RWPE2 (cell line): Measurements from ENCODE around the gene GSTK1.

Experiments used
- ATAC-seq: fragments of 200-7000 bp; cut with Tn5 transposase; 3 replicates; pipeline ENCODE4 v1.9.1; 2021; ENCODE audit warnings: low read depth
- DNase-seq: peaks from one replicate; pipeline ENCODE4 v3.0.0-alpha.2; 2020; ENCODE audit warnings: low spot score
- H3K27ac ChIP-seq: fragments of 450-650 bp; 2 replicates; pipeline ENCODE4 v1.5.1; 2017; ENCODE audit warnings: mild to moderate bottlenecking; ENCODE audit not compliant: poor library complexity, severe bottlenecking
- H3K27me3 ChIP-seq: fragments of 250-450 bp; sonication (Bioruptor Pico); 2 replicates; pipeline ENCODE4 v1.5.1; 2021; ENCODE audit warnings: mild to moderate bottlenecking, moderate library complexity; ENCODE audit not compliant: insufficient read depth, poor library complexity, severe bottlenecking
- H3K36me3 ChIP-seq: fragments of 250-450 bp; sonication (Bioruptor Pico); 2 replicates; pipeline ENCODE4 v1.5.1; 2020; ENCODE audit warnings: low read depth, mild to moderate bottlenecking, moderate library complexity
- H3K4me1 ChIP-seq: fragments of 250-450 bp; sonication (Bioruptor Pico); 2 replicates; pipeline ENCODE4 v1.5.1; 2021; ENCODE audit warnings: mild to moderate bottlenecking, moderate library complexity; ENCODE audit not compliant: insufficient read depth, poor library complexity, severe bottlenecking
- H3K4me3 ChIP-seq: fragments of 250-450 bp; sonication (Bioruptor Pico); 2 replicates; pipeline ENCODE4 v1.5.1; 2021; ENCODE audit warnings: mild to moderate bottlenecking, moderate library complexity; ENCODE audit not compliant: severe bottlenecking
- H3K9me3 ChIP-seq: fragments of 250-450 bp; sonication (Bioruptor Pico); 2 replicates; pipeline ENCODE4 v1.5.1; 2021; ENCODE audit warnings: mild to moderate bottlenecking, moderate library complexity; ENCODE audit not compliant: severe bottlenecking
- CTCF ChIP-seq: fragments of 450-650 bp; IDR thresholded peaks from one replicate; pipeline ENCODE4 v1.5.1; 2017; ENCODE audit warnings: mild to moderate bottlenecking, moderate library complexity; ENCODE audit not compliant: poor library complexity, severe bottlenecking

The GSTK1 gene

GRCh38 chr7:143256325-143256724 lies 6.9 kb upstream of the GSTK1 start:
- Histone ChIP-seq H3K4me3 (no peak overlapping the region), H3K27ac (no peak overlapping the region), H3K36me3 (no peaks in the 10 kb centered on the region), H3K4me1 (peaks cover 11% of the 10 kb centered on the region), H3K27me3 (no peaks in the 10 kb centered on the region), H3K9me3 (peaks cover 2% of the 10 kb centered on the region)
- DNase-seq = no peak
- ATAC-seq = no peak
- TF ChIP-seq CTCF = no peak

- no peaks in the 10 kb centered on the region for H3K36me3 ChIP-seq
- H3K27me3 ChIP-seq = no peaks in the 10 kb centered on the region
- no peak for TF ChIP-seq CTCF
- peaks cover 11% of the 10 kb centered on the region for H3K4me1 ChIP-seq
- ATAC-seq (no peak), DNase-seq (no peak)
- no peak overlapping the region for H3K4me3 ChIP-seq
- H3K9me3 ChIP-seq = peaks cover 2% of the 10 kb centered on the region
- H3K27ac ChIP-seq = no peak overlapping the region
Observed at GRCh38 chr7:143256932-143257331, 6.3 kb upstream of the GSTK1 start.

GRCh38 chr7:143257501-143257900 lies 5.7 kb upstream of the GSTK1 start:
- peak; percentile 8 for TF ChIP-seq CTCF
- H3K9me3 ChIP-seq = peaks cover 2% of the 10 kb centered on the region
- peaks cover 11% of the 10 kb centered on the region for H3K4me1 ChIP-seq
- H3K4me3 ChIP-seq = no peak overlapping the region
- H3K27me3 ChIP-seq = no peaks in the 10 kb centered on the region
- H3K36me3 ChIP-seq = no peaks in the 10 kb centered on the region
- no peak overlapping the region for H3K27ac ChIP-seq
- peak; percentile 41; the same call in 1 of the 3 replicates for ATAC-seq
- no peak for DNase-seq

- DNase-seq (no peak), ATAC-seq (no peak)
- H3K27me3 ChIP-seq = no peaks in the 10 kb centered on the region
- H3K9me3 ChIP-seq = peaks cover 2% of the 10 kb centered on the region
- no peaks in the 10 kb centered on the region for H3K36me3 ChIP-seq
- no peak overlapping the region for H3K27ac ChIP-seq
- H3K4me1 ChIP-seq = peaks cover 11% of the 10 kb centered on the region
- no peak for TF ChIP-seq CTCF
- no peak overlapping the region for H3K4me3 ChIP-seq
Observed at GRCh38 chr7:143258831-143259230, 4.4 kb upstream of the GSTK1 start.

GRCh38 chr7:143259765-143260164 lies 3.5 kb upstream of the GSTK1 start:
- Histone ChIP-seq H3K4me3 (no peak overlapping the region), H3K27ac (no peak overlapping the region), H3K9me3 (no peaks in the 10 kb centered on the region), H3K36me3 (no peaks in the 10 kb centered on the region), H3K27me3 (no peaks in the 10 kb centered on the region), H3K4me1 (peaks cover 11% of the 10 kb centered on the region)
- no peak for TF ChIP-seq CTCF
- peak; percentile 62 for ATAC-seq
- no peak for DNase-seq
